ENCODE data around the gene PSMA7. TPM values are rescaled to one million over a fixed set of nuclear protein-coding genes. Genes with fewer than 3 reads are reported as not detected.

Gene PSMA7
- total and polyA plus RNA-seq, 2 of the 8 experiments (the other 6 are each of a cell fraction or from before 2014, with no cell fraction given), result 361 to 648 TPM

DNA sequence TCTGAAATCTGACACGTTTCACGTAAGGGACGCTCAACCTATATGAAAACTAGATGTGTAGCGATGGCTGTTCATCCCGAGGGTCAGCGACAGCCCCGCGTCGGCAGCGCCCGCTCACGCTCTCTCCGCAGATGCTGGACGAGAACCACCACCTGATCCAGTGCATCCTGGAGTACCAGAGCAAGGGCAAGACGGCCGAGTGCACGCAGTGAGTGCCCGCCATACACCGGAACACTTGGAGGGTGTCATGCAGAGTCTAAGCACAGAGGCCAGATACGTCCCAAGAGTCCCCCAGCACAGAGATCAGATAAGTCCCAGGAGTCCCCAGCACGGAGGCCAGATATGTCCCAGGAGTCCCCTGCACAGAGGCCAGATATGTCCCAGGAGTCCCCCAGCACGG lies 15.3 kb upstream of the PSMA7 start:
- Histone ChIP-seq H3K14ac (ENCODE audit: insufficient read length) (no peak overlapping the region), H3K4me3 (ENCODE audit: extremely low read depth in 1 of 4, insufficient read depth in 2 of 4, low read depth in 3 of 4, low read length in 4 of 4) (no peak overlapping the region), H3K4me1 (replicated peaks in 1 of 4; ENCODE audit: control insufficient read depth in 3 of 4, insufficient read depth in 4 of 4, low read length in 3 of 4) (peaks cover 0 to 16% (median 8%) of the 10 kb centered on the region in 4 experiments; a peak in 6 of 7 replicates), H3K23ac (ENCODE audit: insufficient read length) (no peak overlapping the region), H4K20me1 (replicated peaks in 1 of 2; ENCODE audit: control insufficient read depth in 1 of 2, insufficient read depth in 2 of 2, low read length in 2 of 2) (peaks cover 22 to 59% of the 10 kb centered on the region in 2 experiments), H2BK5ac (ENCODE audit: low read depth, low read length) (no peak overlapping the region), H2AFZ (ENCODE audit: low read length) (no peak overlapping the region), H3K56ac (replicated peaks; ENCODE audit: insufficient read length, low read depth, low read length) (no peak overlapping the region), H2AK5ac (ENCODE audit: low read depth, low read length) (no peak overlapping the region), H2BK120ac (replicated peaks; ENCODE audit: low read depth, low read length) (no peak overlapping the region), H3K9ac (replicated peaks in 1 of 4; ENCODE audit: extremely low read depth in 1 of 4, low read depth in 3 of 4, low read length in 3 of 4) (no peak overlapping the region), H3K36me3 (ENCODE audit: control insufficient read depth in 2 of 4, insufficient read depth in 4 of 4, low read length in 3 of 4) (peaks cover 5 to 23% (median 14%) of the 10 kb centered on the region in 4 experiments), H3K27ac (ENCODE audit: low read depth, low read length) (no peak overlapping the region), H2BK15ac (ENCODE audit: low read length) (no peak overlapping the region), H3K79me2 (ENCODE audit: control insufficient read depth in 1 of 2, insufficient read depth in 2 of 2, low read length in 2 of 2) (peaks cover 7 to 63% of the 10 kb centered on the region in 2 experiments; a peak in 3 of 4 replicates), H3K4me2 (ENCODE audit: insufficient read depth in 1 of 2, low read depth in 2 of 2, low read length in 2 of 2) (no peak overlapping the region), H4K5ac (ENCODE audit: insufficient read length, low read depth, low read length) (no peak overlapping the region), H3K9me3 (ENCODE audit: insufficient read depth in 2 of 2, low read depth in 1 of 2, low read length in 1 of 2) (no peaks in the 10 kb centered on the region), H2BK12ac (ENCODE audit: low read depth, low read length) (no peak overlapping the region), H2BK20ac (ENCODE audit: low read length) (no peak overlapping the region), H3K23me2 (ENCODE audit: low read depth, low read length) (no peaks in the 10 kb centered on the region), H4K91ac (replicated peaks; ENCODE audit: insufficient read length, low read length) (no peak overlapping the region), H3K4ac (replicated peaks; ENCODE audit: insufficient read length, low read depth, low read length) (no peak overlapping the region), H3K79me1 (ENCODE audit: low read depth, low read length) (peaks cover 21% of the 10 kb centered on the region), H4K8ac (ENCODE audit: extremely low read depth, insufficient read depth, low read length) (peak overlapping the region; percentile 68), H3K27me3 (replicated peaks in 1 of 4; ENCODE audit: control insufficient read depth in 3 of 4, extremely low read depth in 1 of 4, insufficient read depth in 3 of 4, low read length in 3 of 4) (no peaks in the 10 kb centered on the region), H3K18ac (ENCODE audit: extremely low read depth, low read length) (no peak overlapping the region)
- ChIA-PET POLR2A (ENCODE audit: partially characterized antibody) (no interaction called here), CTCF (ENCODE audit: partially characterized antibody) (interaction anchor here (2.6 kb wide), 1 partner anchor 24 kb away, joined by 13 read pairs; no protein-coding TSS in a partner anchor)
- WGBS, 2 experiments (ENCODE audit: extremely low coverage in 1 of 2, insufficient coverage in 1 of 2, insufficient read length in 1 of 2, insufficient replicate concordance in 2 of 2, low coverage in 1 of 2, low lambda C conversion rate in 2 of 2, missing lambda C conversion rate in 1 of 2), result 94% methylated on average over 22 of the region's 22 CpGs; no CpG with 5 or more reads in 1 of the 2 experiments
- FAIRE-seq, result no peak
- no peak for TF ChIP-seq BACH1 (IDR thresholded peaks at IDR 0.05; ENCODE audit: low read length)
- no peak for TF ChIP-seq SP2 (IDR thresholded peaks at IDR 0.05; ENCODE audit: low read length)
- no peak for TF ChIP-seq CREB1 (IDR thresholded peaks at IDR 0.05)
- TF ChIP-seq KDM1A (IDR thresholded peaks at IDR 0.05; ENCODE audit: borderline replicate concordance, low read length), result no peak
- no peak for TF ChIP-seq CBX5 (IDR thresholded peaks at IDR 0.05; ENCODE audit: low read depth, low read length)
- no peak for TF ChIP-seq YY1 (IDR thresholded peaks at IDR 0.05; ENCODE audit: low read depth, low read length)
- TF ChIP-seq SRF (IDR thresholded peaks at IDR 0.05; ENCODE audit: low read depth, low read length), result no peak
- TF ChIP-seq RBBP5 (IDR thresholded peaks at IDR 0.05; ENCODE audit: borderline replicate concordance, low read depth, low read length), result no peak
- TF ChIP-seq MAFK (IDR thresholded peaks at IDR 0.05; ENCODE audit: low read depth, low read length), result no peak
- no peak for TF ChIP-seq POLR2A (IDR thresholded peaks at IDR 0.05; ENCODE audit: control extremely low read depth in 1 of 2, low read depth in 2 of 2, low read length in 2 of 2)
- no peak for TF ChIP-seq SIX5 (IDR thresholded peaks at IDR 0.05; ENCODE audit: low read depth, low read length)
- TF ChIP-seq EGR1 (IDR thresholded peaks at IDR 0.05; ENCODE audit: borderline replicate concordance, low read depth, low read length), result no peak
- TF ChIP-seq SP4 (IDR thresholded peaks at IDR 0.05; ENCODE audit: low read length), result no peak
- no peak for TF ChIP-seq CTBP2 (IDR thresholded peaks at IDR 0.05; ENCODE audit: borderline replicate concordance, insufficient read depth, insufficient read length, low read length)
- DNase-seq (ENCODE audit: low read depth in 1 of 2, low spot score in 2 of 2), result no peak
